Skeletal muscle satellite cell (primary cell): Measurements from ENCODE around the gene ART1. TPM values are rescaled to one million over a fixed set of nuclear protein-coding genes. Genes with fewer than 3 reads are reported as not detected.
"Not testable (repeated sequence)": the region's sequence is repeated elsewhere in the genome, so short reads cannot be mapped to it uniquely, and the experiment has no call there.

Source experiments
- H3K27me3 ChIP-seq: 2 replicates; pipeline ENCODE4 v1.7.0; 2013; ENCODE audit warnings: low read length; ENCODE audit not compliant: control insufficient read depth, insufficient read depth
- H3K36me3 ChIP-seq: 2 replicates; pipeline ENCODE4 v1.7.0; 2013; ENCODE audit warnings: mild to moderate bottlenecking, control low read depth, low read length; ENCODE audit not compliant: insufficient read depth
- H3K4me1 ChIP-seq: 2 replicates; pipeline ENCODE4 v1.7.0; 2013; ENCODE audit warnings: low read length; ENCODE audit not compliant: control insufficient read depth, insufficient read depth
- H3K4me2 ChIP-seq: 2 replicates; pipeline ENCODE4 v1.7.0; 2013; ENCODE audit warnings: mild to moderate bottlenecking, low read length
- H3K4me3 ChIP-seq: 2 replicates; pipeline ENCODE4 v1.7.0; 2013; ENCODE audit warnings: low read length
- H3K9ac ChIP-seq: 2 replicates; pipeline ENCODE4 v1.7.0; 2013; ENCODE audit warnings: mild to moderate bottlenecking, low read depth, low read length, moderate library complexity
- H3K9me3 ChIP-seq: replicated peaks from 2 replicates; pipeline ENCODE4 v1.7.0; 2013; ENCODE audit warnings: mild to moderate bottlenecking, control low read depth, low read length
- total RNA-seq: library from RNA; depleted of rRNA; stranded (reverse); fragments of >200 nt; gene quantifications from 2 replicates; pipeline ENCODE4 v1.2.3, GENCODE V29; 2012; rRNA removed

Gene ART1, protein sequence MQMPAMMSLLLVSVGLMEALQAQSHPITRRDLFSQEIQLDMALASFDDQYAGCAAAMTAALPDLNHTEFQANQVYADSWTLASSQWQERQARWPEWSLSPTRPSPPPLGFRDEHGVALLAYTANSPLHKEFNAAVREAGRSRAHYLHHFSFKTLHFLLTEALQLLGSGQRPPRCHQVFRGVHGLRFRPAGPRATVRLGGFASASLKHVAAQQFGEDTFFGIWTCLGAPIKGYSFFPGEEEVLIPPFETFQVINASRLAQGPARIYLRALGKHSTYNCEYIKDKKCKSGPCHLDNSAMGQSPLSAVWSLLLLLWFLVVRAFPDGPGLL
- not detected in 2 replicates for total RNA-seq

GRCh38 chr11:3644817-3645235 lies at the start of gene ART1:
Gene ART1 (plus strand): TSS chr11:3645128. CDS start chr11:3659214, 14,086 bp downstream.
- Histone ChIP-seq H3K4me3 (no peak within 1 kb of the TSS), H3K4me1 (no peaks in the 10 kb centered on the region), H3K27me3 (peaks cover 58% of the 10 kb centered on the region), H3K9ac (no peak within 1 kb of the TSS), H3K4me2 (no peak within 1 kb of the TSS), H3K36me3 (no peaks in the 10 kb centered on the region), H3K9me3 (no peaks in the 10 kb centered on the region)

GRCh38 chr11:3597743-3598142 lies 47.2 kb upstream of the ART1 start:
- H3K4me2 ChIP-seq, H3K4me1 ChIP-seq, H3K27me3 ChIP-seq, H3K4me3 ChIP-seq, H3K9me3 ChIP-seq, H3K9ac ChIP-seq, H3K36me3 ChIP-seq: not testable (repeated sequence)

- not testable (repeated sequence) for H3K4me3 ChIP-seq, H3K4me2 ChIP-seq, H3K36me3 ChIP-seq, H3K9me3 ChIP-seq, H3K4me1 ChIP-seq, H3K9ac ChIP-seq
- peaks cover 12% of the 10 kb centered on the region for H3K27me3 ChIP-seq
Observed at GRCh38 chr11:3600201-3600600, 44.7 kb upstream of the ART1 start.

GRCh38 chr11:3604167-3604566 lies 40.8 kb upstream of the ART1 start:
- H3K4me2 ChIP-seq: no peak overlapping the region
- peaks cover 21% of the 10 kb centered on the region for H3K27me3 ChIP-seq
- H3K4me3 ChIP-seq: no peak overlapping the region
- H3K9ac ChIP-seq: no peak overlapping the region
- no peaks in the 10 kb centered on the region for H3K4me1 ChIP-seq
- no peaks in the 10 kb centered on the region for H3K36me3 ChIP-seq
- no peaks in the 10 kb centered on the region for H3K9me3 ChIP-seq

DNA sequence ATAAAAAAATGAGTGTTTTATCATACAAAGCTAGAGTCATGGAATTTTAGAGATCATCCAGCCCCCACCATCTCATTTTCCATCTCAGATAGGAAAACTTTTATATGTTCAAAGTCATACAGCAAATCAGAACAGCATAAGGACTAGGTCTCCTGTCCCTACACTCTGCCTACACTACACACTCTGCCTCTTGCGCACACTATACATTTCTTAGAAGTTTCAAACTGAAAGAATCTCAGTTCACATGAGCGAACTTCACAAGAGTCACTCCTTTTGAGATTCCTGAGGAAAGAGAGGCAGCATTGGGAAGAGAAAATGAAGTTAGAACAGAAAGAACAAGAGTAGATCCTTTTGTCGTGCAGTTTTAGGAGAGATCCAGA lies 39.7 kb upstream of the ART1 start:
- H3K27me3 ChIP-seq: peaks cover 21% of the 10 kb centered on the region
- no peaks in the 10 kb centered on the region for H3K9me3 ChIP-seq
- no peaks in the 10 kb centered on the region for H3K4me1 ChIP-seq
- H3K9ac ChIP-seq: no peak overlapping the region
- no peak overlapping the region for H3K4me2 ChIP-seq
- H3K4me3 ChIP-seq: no peak overlapping the region
- H3K36me3 ChIP-seq: no peaks in the 10 kb centered on the region

- H3K9me3 ChIP-seq: no peaks in the 10 kb centered on the region
- H3K36me3 ChIP-seq: no peaks in the 10 kb centered on the region
- no peak overlapping the region for H3K4me3 ChIP-seq
- H3K27me3 ChIP-seq: peaks cover 21% of the 10 kb centered on the region
- no peaks in the 10 kb centered on the region for H3K4me1 ChIP-seq
- no peak overlapping the region for H3K9ac ChIP-seq
- H3K4me2 ChIP-seq: no peak overlapping the region
Observed at GRCh38 chr11:3605771-3606203, 39.1 kb upstream of the ART1 start.

GRCh38 chr11:3609416-3610265 lies 35.3 kb upstream of the ART1 start:
- H3K9ac ChIP-seq: no peak overlapping the region
- no peaks in the 10 kb centered on the region for H3K9me3 ChIP-seq
- peaks cover 16% of the 10 kb centered on the region for H3K27me3 ChIP-seq
- H3K4me3 ChIP-seq: no peak overlapping the region
- no peak overlapping the region for H3K4me2 ChIP-seq
- H3K4me1 ChIP-seq: no peaks in the 10 kb centered on the region
- no peaks in the 10 kb centered on the region for H3K36me3 ChIP-seq

GRCh38 chr11:3610846-3611245 lies 34.1 kb upstream of the ART1 start:
- Histone ChIP-seq H3K9me3 (no peaks in the 10 kb centered on the region), H3K4me2 (no peak overlapping the region), H3K4me3 (no peak overlapping the region)

DNA sequence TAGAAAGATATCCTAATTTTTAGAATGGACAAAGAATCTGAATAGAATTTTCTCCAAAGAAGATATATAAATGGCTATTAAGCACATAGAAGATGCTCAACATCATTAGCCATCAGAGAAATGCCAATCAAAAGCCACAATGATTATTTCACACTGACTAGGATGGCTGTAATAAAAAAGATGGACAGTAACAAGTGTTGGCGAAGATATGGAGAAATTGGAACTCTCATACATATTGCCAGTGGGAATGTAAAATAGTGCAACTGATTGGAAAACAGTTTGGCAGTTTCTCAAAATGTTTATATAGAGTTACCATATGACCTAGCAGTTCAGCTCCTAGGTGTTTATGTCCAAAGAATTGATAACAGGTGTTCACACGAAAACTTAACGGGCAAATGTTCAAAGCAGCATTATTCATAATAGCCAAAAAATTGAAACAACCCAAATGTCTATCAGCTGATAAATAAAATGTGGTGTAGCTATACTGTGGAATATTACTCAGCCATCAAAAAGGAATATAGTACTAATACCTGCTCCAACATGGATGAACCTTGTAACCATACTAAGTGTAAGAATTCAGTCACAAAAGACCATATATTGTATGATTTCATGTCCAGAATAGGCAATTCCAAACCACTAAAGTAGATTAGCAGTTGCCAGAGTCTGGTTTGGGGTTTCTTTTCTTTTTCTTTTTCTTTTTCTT lies 32.8 kb upstream of the ART1 start:
- no peak overlapping the region for H3K9ac ChIP-seq
- no peaks in the 10 kb centered on the region for H3K9me3 ChIP-seq
- H3K4me3 ChIP-seq: no peak overlapping the region
- H3K4me1 ChIP-seq: peaks cover 6% of the 10 kb centered on the region
- H3K27me3 ChIP-seq: peaks cover 2% of the 10 kb centered on the region
- no peaks in the 10 kb centered on the region for H3K36me3 ChIP-seq
- H3K4me2 ChIP-seq: no peak overlapping the region

More at GRCh38 chr11:3610846-3611245, 34.1 kb upstream of the ART1 start:
- Histone ChIP-seq H3K27me3 (peaks cover 4% of the 10 kb centered on the region), H3K4me1 (no peaks in the 10 kb centered on the region), H3K9ac (no peak overlapping the region), H3K36me3 (no peaks in the 10 kb centered on the region)

- H3K4me3 ChIP-seq: no peak overlapping the region
- H3K9ac ChIP-seq: no peak overlapping the region
- H3K27me3 ChIP-seq: peaks cover 2% of the 10 kb centered on the region
Observed at GRCh38 chr11:3613998-3614741, 30.8 kb upstream of the ART1 start.

GRCh38 chr11:3614742-3615171 lies 30.2 kb upstream of the ART1 start:
- Histone ChIP-seq H3K9ac (no peak overlapping the region), H3K27me3 (peaks cover 2% of the 10 kb centered on the region), H3K4me2 (no peak overlapping the region), H3K9me3 (no peaks in the 10 kb centered on the region), H3K36me3 (no peaks in the 10 kb centered on the region), H3K4me3 (no peak overlapping the region), H3K4me1 (peaks cover 6% of the 10 kb centered on the region)

More at GRCh38 chr11:3613998-3614741, 30.8 kb upstream of the ART1 start:
- Histone ChIP-seq H3K36me3 (no peaks in the 10 kb centered on the region), H3K9me3 (no peaks in the 10 kb centered on the region), H3K4me2 (no peak overlapping the region), H3K4me1 (peaks cover 6% of the 10 kb centered on the region)
